IMR-90 (cell line): ENCODE data around the gene KIF16B. TPM values are rescaled to one million over a fixed set of nuclear protein-coding genes. Genes with fewer than 3 reads are reported as not detected.

ENCODE experiments used
- ATAC-seq: fragments of 200-7000 bp; cut with Tn5 transposase; 2 replicates; pipeline ENCODE4 v1.9.1; 2020; ENCODE audit warnings: low read depth, mild to moderate bottlenecking, moderate library complexity
- BruUV-seq: library from RNA; stranded (reverse); fragments of 400-500 nt; replicated peaks from 2 replicates; lab custom pipeline; 2021; lab: Mats Ljungman, UMichigan
- CTCF ChIA-PET: fragments of 300-600 bp; formaldehyde crosslinking; extraction: SDS; loops from one replicate; lab custom pipeline; 2021; ENCODE audit warnings: antibody characterized with exemption; lab: Yijun Ruan, JAX
- POLR2A ChIA-PET: fragments of 300-600 bp; sonication (Branson Sonifier 250); formaldehyde crosslinking; loops from one replicate; lab custom pipeline; 2022; ENCODE audit warnings: antibody characterized with exemption; ENCODE audit not compliant: unreplicated experiment; lab: Charles Lee
- DNase-seq: peaks from one replicate; pipeline ENCODE4 v3.0.0; 2013
- H2AFZ ChIP-seq: replicated peaks from 2 replicates; pipeline ENCODE3; 2013; ENCODE audit warnings: low read length, mild to moderate bottlenecking; ENCODE audit not compliant: poor library complexity
- H2AK5ac ChIP-seq: 2 replicates; pipeline ENCODE4 v1.6.1; 2013; ENCODE audit warnings: low read depth, low read length, inconsistent platforms
- H2AK9ac ChIP-seq: replicated peaks from 2 replicates; pipeline ENCODE3; 2013; ENCODE audit warnings: mild to moderate bottlenecking, low read depth, low read length, moderate library complexity; ENCODE audit not compliant: poor library complexity
- H2BK120ac ChIP-seq: 2 replicates; pipeline ENCODE4 v1.6.1; 2013; ENCODE audit warnings: low read depth, low read length, inconsistent platforms
- H2BK15ac ChIP-seq: 3 replicates; pipeline ENCODE4 v1.6.1; 2013; ENCODE audit warnings: low read depth, low read length, inconsistent platforms
- H2BK20ac ChIP-seq: 2 replicates; pipeline ENCODE4 v1.6.1; 2013; ENCODE audit warnings: low read depth, mild to moderate bottlenecking, inconsistent platforms, low read length, moderate library complexity
- H2BK5ac ChIP-seq: 2 replicates; pipeline ENCODE4 v1.6.1; 2013; ENCODE audit warnings: mild to moderate bottlenecking, low read depth, low read length, inconsistent platforms; ENCODE audit not compliant: poor library complexity, severe bottlenecking
- H3K14ac ChIP-seq: replicated peaks from 2 replicates; pipeline ENCODE4 v1.6.1; 2013; ENCODE audit warnings: low read depth, low read length, inconsistent platforms
- H3K18ac ChIP-seq: 2 replicates; pipeline ENCODE4 v1.6.1; 2013; ENCODE audit warnings: low read depth, low read length, control low read depth
- H3K23ac ChIP-seq: 2 replicates; pipeline ENCODE4 v1.6.1; 2013; ENCODE audit warnings: low read depth, low read length, inconsistent platforms
- H3K27ac ChIP-seq: 2 replicates; pipeline ENCODE4 v1.5.1; 2013; ENCODE audit warnings: mild to moderate bottlenecking, control low read depth, low read length; ENCODE audit not compliant: insufficient read depth
- H3K27me3 ChIP-seq: 2 replicates; pipeline ENCODE4 v1.6.1; 2013; ENCODE audit warnings: low read length; ENCODE audit not compliant: control insufficient read depth, insufficient read depth
- H3K36me3 ChIP-seq: 2 replicates; pipeline ENCODE4 v1.6.1; 2013; ENCODE audit warnings: low read length, mixed read lengths; ENCODE audit not compliant: control insufficient read depth, insufficient read depth
- H3K4ac ChIP-seq: 2 replicates; pipeline ENCODE4 v1.6.1; 2013; ENCODE audit warnings: low read depth, low read length, inconsistent platforms
- H3K4me1 ChIP-seq: 2 replicates; pipeline ENCODE4 v1.6.1; 2013; ENCODE audit warnings: low read length, mixed read lengths; ENCODE audit not compliant: control insufficient read depth, insufficient read depth
- H3K4me2 ChIP-seq: 2 replicates; pipeline ENCODE4 v1.6.1; 2013; ENCODE audit warnings: low read depth, mild to moderate bottlenecking, control low read depth, low read length, moderate library complexity
- H3K4me3 ChIP-seq: 2 replicates; pipeline ENCODE4 v1.5.1; 2013; ENCODE audit warnings: low read depth, mild to moderate bottlenecking, control low read depth, low read length, moderate library complexity; ENCODE audit not compliant: insufficient read depth
- H3K56ac ChIP-seq: 2 replicates; pipeline ENCODE4 v1.6.1; 2013; ENCODE audit warnings: low read length, inconsistent platforms; ENCODE audit not compliant: insufficient read depth; ENCODE audit errors: extremely low read depth
- H3K79me1 ChIP-seq, 2 experiments: 2 replicates each; pipeline ENCODE4 v1.6.1; 2013; ENCODE audit warnings: low read length in 2 of 2, inconsistent platforms in 1 of 2, low read depth in 1 of 2
- H3K9ac ChIP-seq: 2 replicates; pipeline ENCODE4 v1.6.1; 2013; ENCODE audit warnings: low read depth, low read length, control low read depth
- H3K9me1 ChIP-seq: 2 replicates; pipeline ENCODE4 v1.6.1; 2013; ENCODE audit warnings: low read length, inconsistent platforms; ENCODE audit not compliant: insufficient read depth
- H3K9me3 ChIP-seq: 2 replicates; pipeline ENCODE4 v1.6.1; 2013; ENCODE audit warnings: low read length; ENCODE audit not compliant: control insufficient read depth, insufficient read depth
- H4K20me1 ChIP-seq: 2 replicates; pipeline ENCODE4 v1.6.1; 2013; ENCODE audit warnings: low read length, inconsistent platforms; ENCODE audit not compliant: insufficient read depth
- H4K5ac ChIP-seq: 2 replicates; pipeline ENCODE4 v1.6.1; 2013; ENCODE audit warnings: mild to moderate bottlenecking, low read depth, low read length, control low read depth
- H4K8ac ChIP-seq, 2 experiments: 2 replicates each; pipeline ENCODE4 v1.6.1; 2013; ENCODE audit warnings: low read depth in 2 of 2, low read length in 2 of 2, control low read depth in 1 of 2, inconsistent platforms in 1 of 2
- H4K91ac ChIP-seq: 2 replicates; pipeline ENCODE4 v1.6.1; 2013; ENCODE audit warnings: low read depth, low read length, inconsistent platforms; ENCODE audit not compliant: insufficient read depth
- CEBPB ChIP-seq: IDR thresholded peaks from 2 replicates; pipeline ENCODE4 v1.6.1; 2012; ENCODE audit warnings: low read depth, low read length, improper control_type of control experiment
- MAZ ChIP-seq: IDR thresholded peaks from 2 replicates; pipeline ENCODE4 v1.6.1; 2012; ENCODE audit warnings: low read depth, mild to moderate bottlenecking, low read length, improper control_type of control experiment, moderate library complexity, borderline replicate concordance
- NFE2L2 ChIP-seq: fragments of 150-350 bp; IDR thresholded peaks from 2 replicates; pipeline ENCODE4 v1.6.1; 2016; ENCODE audit warnings: low read depth, mild to moderate bottlenecking, low read length
- POLR2A ChIP-seq: IDR thresholded peaks from 2 replicates; pipeline ENCODE4 v1.6.1; 2012; ENCODE audit warnings: mild to moderate bottlenecking, low read depth, low read length
- SMC3 ChIP-seq: fragments of 150-350 bp; IDR thresholded peaks from 2 replicates; pipeline ENCODE4 v1.6.1; 2016; ENCODE audit warnings: low read depth, mild to moderate bottlenecking, antibody characterized with exemption, low read length, moderate library complexity
- WGBS, 2 experiments: methylation state at CpG; one replicate each; pipeline versions ENCODE4 v1.1.5 to v1.1.7; 2013; ENCODE audit warnings: missing lambda C conversion rate in 2 of 2; ENCODE audit not compliant: insufficient read length in 1 of 2; ENCODE audit errors: extremely low coverage in 2 of 2; 5-methylcytosine and 5-hydroxymethylcytosine counted together
- dilution Hi-C: fragments of 300-500 bp; cut with HindIII; formaldehyde crosslinking; loops from one replicate; pipeline ENCODE4 v1.14.3; 2018; ENCODE audit warnings: low sequenced_read_pairs; ENCODE audit not compliant: unreplicated experiment
- in situ Hi-C: fragments of 300-500 bp; cut with MboI; formaldehyde crosslinking; loops from 3 replicates; pipeline ENCODE4 v1.14.3; 2019; ENCODE audit warnings: low sequenced_read_pairs, inconsistent platforms, mixed read lengths
- intact Hi-C: fragments of 100-400 bp; cut with micrococcal nuclease; formaldehyde crosslinking; loops from 2 replicates; pipeline ENCODE4 v1.10.0; 2022
- polyA plus RNA-seq, 3 experiments: library from polyadenylated mRNA; depleted of rRNA; stranded (reverse); fragments of >200 nt; gene quantifications; 2 replicates each; pipeline ENCODE4 v1.2.3, GENCODE V29; 2012; ENCODE audit warnings: low replicate concordance in 1 of 3
- total RNA-seq: library from RNA; depleted of rRNA; stranded (reverse); fragments of >200 nt; gene quantifications from 2 replicates; pipeline ENCODE4 v1.2.3, GENCODE V29; 2012
- TF ChIP-seq, protein P1 (sequence below): fragments of 150-350 bp; IDR thresholded peaks from 2 replicates; pipeline ENCODE4 v1.6.1; 2016; ENCODE audit warnings: low read depth, mild to moderate bottlenecking, low read length, moderate library complexity, borderline replicate concordance
- TF ChIP-seq, protein P2 (sequence below): fragments of 150-350 bp; IDR thresholded peaks from 2 replicates; pipeline ENCODE4 v1.6.1; 2017; ENCODE audit warnings: mild to moderate bottlenecking, antibody characterized with exemption, low read length, low read depth

The KIF16B gene
- total and polyA plus RNA-seq, 2 of the 4 experiments (the other 2 are of a cell fraction), result 4.7 to 10.0 TPM

DNA sequence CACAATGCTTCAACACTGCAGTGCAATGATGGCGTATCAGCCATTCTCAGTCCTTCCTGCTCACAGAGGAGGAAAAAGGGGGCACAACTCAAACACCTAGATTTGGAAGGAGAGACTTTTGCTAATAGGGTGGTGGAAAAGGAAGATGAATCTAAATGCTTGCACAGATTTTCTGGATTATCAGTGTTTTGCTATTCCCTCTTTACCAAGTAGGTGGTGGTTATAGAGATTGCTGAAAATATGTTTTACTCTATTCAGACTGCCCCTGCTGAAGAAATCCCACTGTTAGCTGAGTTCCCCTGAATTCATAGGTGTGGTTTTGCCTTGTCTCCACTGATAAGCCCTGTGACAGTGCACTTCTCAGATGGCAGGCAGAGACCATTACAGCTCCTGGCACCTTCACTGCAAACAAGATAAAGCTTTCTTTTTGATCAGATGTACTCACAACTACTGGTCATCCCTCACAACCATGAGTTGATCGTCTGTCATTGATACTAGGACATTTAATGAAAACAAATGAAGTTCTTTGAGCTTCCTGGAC, 311.4 kb downstream of the KIF16B start:
- Histone ChIP-seq H3K4ac (no peak overlapping the region), H2AK9ac (no peak overlapping the region), H3K4me2 (no peak overlapping the region), H3K9me3 (no peaks in the 10 kb centered on the region), H4K8ac (no peak overlapping the region), H2AK5ac (no peak overlapping the region), H3K79me1 (no peaks in the 10 kb centered on the region), H2BK15ac (no peak overlapping the region), H2BK20ac (no peak overlapping the region), H3K4me1 (no peaks in the 10 kb centered on the region), H3K23ac (no peak overlapping the region), H4K20me1 (no peaks in the 10 kb centered on the region), H3K27me3 (no peaks in the 10 kb centered on the region), H3K18ac (no peak overlapping the region), H3K4me3 (no peak overlapping the region), H3K9ac (no peak overlapping the region), H2BK120ac (no peak overlapping the region), H4K91ac (no peak overlapping the region), H2BK5ac (no peak overlapping the region), H3K9me1 (no peaks in the 10 kb centered on the region), H4K5ac (no peak overlapping the region), H3K14ac (no peak overlapping the region), H2AFZ (no peak overlapping the region), H3K27ac (no peak overlapping the region), H3K36me3 (no peaks in the 10 kb centered on the region), H3K56ac (no peak overlapping the region)
- BruUV-seq, result no TSS peak
- no peak for DNase-seq
- no CpG with 5 or more reads among the region's 2 CpGs for WGBS, 2 experiments
- CTCF ChIA-PET, result no interaction called here
- dilution Hi-C loops (no loop called here), in situ Hi-C loops (no loop called here), intact Hi-C loops (no loop called here)
- TF ChIP-seq POLR2A (no peak), SMC3 (no peak), NFE2L2 (no peak), CEBPB (no peak), MAZ (no peak)
- TF ChIP-seq, protein P1, sequence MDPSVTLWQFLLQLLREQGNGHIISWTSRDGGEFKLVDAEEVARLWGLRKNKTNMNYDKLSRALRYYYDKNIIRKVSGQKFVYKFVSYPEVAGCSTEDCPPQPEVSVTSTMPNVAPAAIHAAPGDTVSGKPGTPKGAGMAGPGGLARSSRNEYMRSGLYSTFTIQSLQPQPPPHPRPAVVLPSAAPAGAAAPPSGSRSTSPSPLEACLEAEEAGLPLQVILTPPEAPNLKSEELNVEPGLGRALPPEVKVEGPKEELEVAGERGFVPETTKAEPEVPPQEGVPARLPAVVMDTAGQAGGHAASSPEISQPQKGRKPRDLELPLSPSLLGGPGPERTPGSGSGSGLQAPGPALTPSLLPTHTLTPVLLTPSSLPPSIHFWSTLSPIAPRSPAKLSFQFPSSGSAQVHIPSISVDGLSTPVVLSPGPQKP, result no peak
- TF ChIP-seq, protein P2, sequence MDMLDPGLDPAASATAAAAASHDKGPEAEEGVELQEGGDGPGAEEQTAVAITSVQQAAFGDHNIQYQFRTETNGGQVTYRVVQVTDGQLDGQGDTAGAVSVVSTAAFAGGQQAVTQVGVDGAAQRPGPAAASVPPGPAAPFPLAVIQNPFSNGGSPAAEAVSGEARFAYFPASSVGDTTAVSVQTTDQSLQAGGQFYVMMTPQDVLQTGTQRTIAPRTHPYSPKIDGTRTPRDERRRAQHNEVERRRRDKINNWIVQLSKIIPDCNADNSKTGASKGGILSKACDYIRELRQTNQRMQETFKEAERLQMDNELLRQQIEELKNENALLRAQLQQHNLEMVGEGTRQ, result no peak
- ATAC-seq, result no peak
- POLR2A ChIA-PET, result no interaction called here
